ENCODE results near the gene HBG1.

GRCh38 chr11:5228124-5228523 lies 21.5 kb downstream of the HBG1 start:
- TF ChIP-seq CTCF (IDR thresholded peaks at IDR 0.05) (no peak), POLR2A (IDR thresholded peaks at IDR 0.05) (no peak)

All from esophagus squamous epithelium (tissue), 4 donors.